OCI-LY1 (cell line): Measurements from ENCODE around the gene IL21R.

Experiments used
- H2AFZ ChIP-seq: fragments of 200-600 bp; sonication (generic), shearing (Covaris generic); 2 replicates; pipeline ENCODE4 v1.6.0; 2014; ENCODE audit warnings: antibody characterized with exemption, mild to moderate bottlenecking, low read length
- H3F3A ChIP-seq: fragments of 200-600 bp; sonication (generic), shearing (Covaris generic); 2 replicates; pipeline ENCODE4 v1.6.0; 2014; ENCODE audit warnings: mild to moderate bottlenecking, antibody characterized with exemption, low read length, moderate library complexity; ENCODE audit not compliant: insufficient read depth
- H3K27ac ChIP-seq: fragments of 200-600 bp; sonication (generic); 2 replicates; pipeline ENCODE4 v1.5.1; 2014; ENCODE audit warnings: low read length, mixed run types, mild to moderate bottlenecking, low read depth; ENCODE audit not compliant: poor library complexity, severe bottlenecking
- H3K27me3 ChIP-seq: fragments of 200-600 bp; sonication (generic); 2 replicates; pipeline ENCODE4 v1.6.0; 2014; ENCODE audit warnings: antibody characterized with exemption, mild to moderate bottlenecking, low read length, moderate library complexity; ENCODE audit not compliant: insufficient read depth
- H3K36me3 ChIP-seq: fragments of 200-600 bp; sonication (generic); 2 replicates; pipeline ENCODE4 v1.6.1; 2014; ENCODE audit warnings: mild to moderate bottlenecking, antibody characterized with exemption, low read length, moderate library complexity, mixed read lengths; ENCODE audit not compliant: insufficient read depth
- H3K4me1 ChIP-seq: fragments of 200-600 bp; sonication (generic); 2 replicates; pipeline ENCODE4 v1.5.1; 2014; ENCODE audit warnings: mild to moderate bottlenecking, low read length, moderate library complexity; ENCODE audit not compliant: insufficient read depth, severe bottlenecking
- H3K4me2 ChIP-seq: fragments of 200-600 bp; sonication (generic), shearing (Covaris generic); 2 replicates; pipeline ENCODE4 v1.6.1; 2014; ENCODE audit warnings: low read length
- H3K4me3 ChIP-seq: fragments of 200-600 bp; sonication (generic); 2 replicates; pipeline ENCODE4 v1.5.1; 2014; ENCODE audit warnings: low read length, low read depth, mild to moderate bottlenecking, mixed read lengths; ENCODE audit not compliant: poor library complexity, severe bottlenecking
- H3K79me2 ChIP-seq: fragments of 200-600 bp; shearing (Covaris generic); 2 replicates; pipeline ENCODE4 v1.6.1; 2016; ENCODE audit warnings: mixed run types, low read length, mixed read lengths; ENCODE audit not compliant: insufficient read depth
- H3K9ac ChIP-seq: fragments of 200-600 bp; sonication (generic), shearing (Covaris generic); 2 replicates; pipeline ENCODE4 v1.6.1; 2014; ENCODE audit warnings: mild to moderate bottlenecking, low read length, mixed read lengths
- H3K9me2 ChIP-seq: fragments of 200-600 bp; sonication (generic), shearing (Covaris generic); 2 replicates; pipeline ENCODE4 v1.6.1; 2014; ENCODE audit warnings: low read depth, mild to moderate bottlenecking, low read length, mixed read lengths
- H3K9me3 ChIP-seq: fragments of 200-600 bp; shearing (Covaris generic); 2 replicates; pipeline ENCODE4 v1.6.1; 2014; ENCODE audit warnings: low read length, mixed read lengths
- H4K20me1 ChIP-seq: fragments of 200-600 bp; sonication (generic), shearing (Covaris generic); 2 replicates; pipeline ENCODE4 v1.6.0; 2016; ENCODE audit warnings: mild to moderate bottlenecking, low read length; ENCODE audit not compliant: insufficient read depth
- CTCF ChIP-seq: fragments of 200-600 bp; sonication (generic), shearing (Covaris generic); IDR thresholded peaks from 2 replicates; pipeline ENCODE4 v1.5.1; 2017; ENCODE audit warnings: mild to moderate bottlenecking, antibody characterized with exemption, low read length, moderate library complexity, mixed read lengths
- EZH2 ChIP-seq: fragments of 200-600 bp; sonication (generic), shearing (Covaris generic); IDR thresholded peaks from 2 replicates; pipeline ENCODE4 v1.8.0; 2017; ENCODE audit warnings: borderline replicate concordance, mixed run types, mild to moderate bottlenecking, antibody characterized with exemption, low read length, moderate library complexity, mixed read lengths

The IL21R gene

GRCh38 chr16:27483624-27484023 lies 81.7 kb downstream of the IL21R start:
- Histone ChIP-seq H3K36me3 (peaks cover 84% of the 10 kb centered on the region), H3K9me3 (no peaks in the 10 kb centered on the region), H3K27me3 (no peaks in the 10 kb centered on the region), H3K27ac (no peak overlapping the region), H3K79me2 (no peaks in the 10 kb centered on the region), H3K9me2 (no peaks in the 10 kb centered on the region), H3K4me3 (no peak overlapping the region), H2AFZ (no peak overlapping the region), H3F3A (no peaks in the 10 kb centered on the region), H3K9ac (no peak overlapping the region), H4K20me1 (no peaks in the 10 kb centered on the region), H3K4me2 (no peak overlapping the region), H3K4me1 (no peaks in the 10 kb centered on the region)
- TF ChIP-seq CTCF: no peak
- no peak for TF ChIP-seq EZH2

GRCh38 chr16:27485126-27485525 lies 83.2 kb downstream of the IL21R start:
- peaks cover 95% of the 10 kb centered on the region for H3K36me3 ChIP-seq
- no peak for TF ChIP-seq CTCF
- TF ChIP-seq EZH2: no peak
- no peaks in the 10 kb centered on the region for H3K9me2 ChIP-seq
- H3F3A ChIP-seq: no peaks in the 10 kb centered on the region
- no peaks in the 10 kb centered on the region for H3K79me2 ChIP-seq
- H4K20me1 ChIP-seq: no peaks in the 10 kb centered on the region
- H3K4me3 ChIP-seq: no peak overlapping the region
- H3K27me3 ChIP-seq: no peaks in the 10 kb centered on the region
- no peak overlapping the region for H3K9ac ChIP-seq
- H3K4me2 ChIP-seq: no peak overlapping the region
- no peaks in the 10 kb centered on the region for H3K4me1 ChIP-seq
- H3K9me3 ChIP-seq: no peaks in the 10 kb centered on the region
- H3K27ac ChIP-seq: no peak overlapping the region
- no peak overlapping the region for H2AFZ ChIP-seq

- Histone ChIP-seq H3K36me3 (peaks cover 95% of the 10 kb centered on the region), H3K27ac (no peak overlapping the region)
Measured at GRCh38 chr16:27485811-27486210, 83.8 kb downstream of the IL21R start.

More at GRCh38 chr16:27485811-27486210, 83.8 kb downstream of the IL21R start:
- Histone ChIP-seq H3K4me3 (no peak overlapping the region), H3K9ac (no peak overlapping the region), H3K4me1 (no peaks in the 10 kb centered on the region), H4K20me1 (no peaks in the 10 kb centered on the region), H3K4me2 (no peak overlapping the region), H3K9me2 (no peaks in the 10 kb centered on the region), H3F3A (no peaks in the 10 kb centered on the region), H3K27me3 (no peaks in the 10 kb centered on the region), H3K9me3 (no peaks in the 10 kb centered on the region), H2AFZ (no peak overlapping the region), H3K79me2 (no peaks in the 10 kb centered on the region)
- TF ChIP-seq EZH2: no peak
- no peak for TF ChIP-seq CTCF
